ENCODE measurements around the gene HLA-DPB1.
"Not testable (repeated sequence)": the region's sequence is repeated elsewhere in the genome, so short reads cannot be mapped to it uniquely, and the experiment has no call there.

HLA-DPB1 gene

DNA sequence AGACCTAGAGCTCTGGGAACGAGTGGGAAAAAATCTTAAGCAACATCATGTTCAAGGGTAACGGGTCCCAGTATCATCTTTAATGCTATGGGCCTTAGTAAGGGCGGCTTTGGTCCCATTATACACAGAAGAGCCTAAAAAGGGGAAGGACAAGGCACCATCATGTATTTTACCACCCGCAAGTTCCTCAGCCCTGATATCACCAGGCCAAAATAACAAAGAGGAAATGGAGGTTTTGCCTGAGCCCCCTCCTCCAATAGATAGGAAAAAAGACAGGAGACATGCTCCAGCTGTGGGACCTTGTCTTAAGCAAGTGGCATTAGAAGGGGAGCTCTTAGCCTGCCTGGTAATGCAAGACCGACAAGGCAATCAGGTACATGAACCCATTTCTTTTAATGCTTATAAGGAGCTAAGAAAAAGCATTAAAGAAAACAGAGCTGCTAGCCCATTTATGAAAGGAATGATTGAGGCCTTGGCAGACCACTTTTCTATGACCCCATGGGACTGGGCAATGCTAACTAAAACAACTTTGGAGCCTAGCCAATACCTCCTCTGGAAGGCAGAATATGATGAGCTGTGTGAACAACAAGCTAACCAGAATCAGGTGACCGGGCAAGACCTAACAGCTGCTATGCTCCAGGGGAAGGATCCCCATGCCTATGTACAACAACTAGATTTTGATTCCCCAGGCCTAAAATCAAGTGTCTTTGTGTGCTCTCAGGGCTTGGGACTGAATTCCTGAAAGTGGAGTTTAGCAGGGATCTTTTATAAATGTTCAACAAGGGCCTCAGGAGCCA, 25.6 kb upstream of the HLA-DPB1 start:
- no peak overlapping the region for H3K27ac ChIP-seq
- no peak overlapping the region for H3K4me3 ChIP-seq
- TF ChIP-seq EZH2 (IDR thresholded peaks at IDR 0.05) (no peak), FOXP2 (optimal IDR thresholded peaks at IDR 0.05; ENCODE audit: control extremely low read depth, extremely low read length, insufficient read depth) (no peak), POLR2AphosphoS5 (IDR thresholded peaks at IDR 0.05; ENCODE audit: borderline replicate concordance, low read depth, low read length) (no peak)
- no peak overlapping the region for H3K9ac ChIP-seq (ENCODE audit: insufficient read length)
- no peak for DNase-seq (ENCODE audit: low read depth, low spot score)
- H3K9me3 ChIP-seq (ENCODE audit: low read depth, low read length): no peaks in the 10 kb centered on the region
- H3K36me3 ChIP-seq (ENCODE audit: insufficient read depth, low read length): no peaks in the 10 kb centered on the region

DNA sequence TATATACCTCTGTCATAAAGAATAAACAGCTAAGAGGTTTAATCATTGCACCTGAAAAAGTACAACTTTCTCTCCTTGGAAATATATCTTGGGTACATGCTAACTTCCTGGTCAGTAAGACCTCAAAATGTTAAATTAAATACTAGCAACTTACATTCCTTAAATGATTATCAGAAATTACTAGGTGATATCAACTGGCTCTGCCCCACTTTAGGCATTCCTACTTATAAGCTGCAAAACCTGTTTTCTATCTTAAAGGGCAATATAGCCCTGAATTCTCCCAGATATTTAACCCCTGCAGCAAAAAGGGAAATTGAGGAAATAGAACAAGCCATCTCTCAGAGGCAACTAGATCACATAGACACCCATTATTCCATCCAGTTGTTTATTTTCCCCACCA, 23.2 kb upstream of the HLA-DPB1 start:
- TF ChIP-seq EZH2 (IDR thresholded peaks at IDR 0.05) (no peak), FOXP2 (optimal IDR thresholded peaks at IDR 0.05; ENCODE audit: control extremely low read depth, extremely low read length, insufficient read depth) (no peak), POLR2AphosphoS5 (IDR thresholded peaks at IDR 0.05; ENCODE audit: borderline replicate concordance, low read depth, low read length) (no peak)
- H3K9me3 ChIP-seq (ENCODE audit: low read depth, low read length): no peaks in the 10 kb centered on the region
- no peak for DNase-seq (ENCODE audit: low read depth, low spot score)
- H3K36me3 ChIP-seq (ENCODE audit: insufficient read depth, low read length): no peaks in the 10 kb centered on the region
- no peak overlapping the region for H3K9ac ChIP-seq (ENCODE audit: insufficient read length)
- no peak overlapping the region for H3K4me3 ChIP-seq
- H3K27ac ChIP-seq: no peak overlapping the region

DNA sequence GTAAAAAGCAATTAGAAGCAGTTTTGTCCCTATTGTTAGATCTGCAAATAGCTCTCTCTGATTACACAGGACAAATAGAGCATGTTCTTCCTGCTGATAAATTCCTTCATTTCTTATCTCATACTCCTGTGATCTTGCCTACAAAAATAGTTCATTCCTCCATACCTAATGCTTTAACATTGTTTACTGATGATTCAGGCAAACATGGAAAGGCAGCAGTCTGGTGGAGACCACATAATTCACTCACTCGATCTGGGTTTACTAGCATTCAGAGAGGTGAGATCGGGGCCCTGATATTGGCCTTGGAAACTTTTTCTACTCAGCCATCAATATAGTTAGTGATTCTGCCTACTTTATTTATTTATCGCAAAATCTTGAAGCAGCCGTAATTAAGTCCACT, 22.6 kb upstream of the HLA-DPB1 start:
- no peak for TF ChIP-seq FOXP2 (optimal IDR thresholded peaks at IDR 0.05; ENCODE audit: control extremely low read depth, extremely low read length, insufficient read depth)
- TF ChIP-seq POLR2AphosphoS5 (IDR thresholded peaks at IDR 0.05; ENCODE audit: borderline replicate concordance, low read depth, low read length): no peak
- no peak for TF ChIP-seq EZH2 (IDR thresholded peaks at IDR 0.05)
- H3K36me3 ChIP-seq (ENCODE audit: insufficient read depth, low read length): no peaks in the 10 kb centered on the region
- DNase-seq (ENCODE audit: low read depth, low spot score): no peak
- H3K27ac ChIP-seq: no peak overlapping the region
- H3K9ac ChIP-seq (ENCODE audit: insufficient read length): no peak overlapping the region
- H3K9me3 ChIP-seq (ENCODE audit: low read depth, low read length): no peaks in the 10 kb centered on the region
- no peak overlapping the region for H3K4me3 ChIP-seq

DNA sequence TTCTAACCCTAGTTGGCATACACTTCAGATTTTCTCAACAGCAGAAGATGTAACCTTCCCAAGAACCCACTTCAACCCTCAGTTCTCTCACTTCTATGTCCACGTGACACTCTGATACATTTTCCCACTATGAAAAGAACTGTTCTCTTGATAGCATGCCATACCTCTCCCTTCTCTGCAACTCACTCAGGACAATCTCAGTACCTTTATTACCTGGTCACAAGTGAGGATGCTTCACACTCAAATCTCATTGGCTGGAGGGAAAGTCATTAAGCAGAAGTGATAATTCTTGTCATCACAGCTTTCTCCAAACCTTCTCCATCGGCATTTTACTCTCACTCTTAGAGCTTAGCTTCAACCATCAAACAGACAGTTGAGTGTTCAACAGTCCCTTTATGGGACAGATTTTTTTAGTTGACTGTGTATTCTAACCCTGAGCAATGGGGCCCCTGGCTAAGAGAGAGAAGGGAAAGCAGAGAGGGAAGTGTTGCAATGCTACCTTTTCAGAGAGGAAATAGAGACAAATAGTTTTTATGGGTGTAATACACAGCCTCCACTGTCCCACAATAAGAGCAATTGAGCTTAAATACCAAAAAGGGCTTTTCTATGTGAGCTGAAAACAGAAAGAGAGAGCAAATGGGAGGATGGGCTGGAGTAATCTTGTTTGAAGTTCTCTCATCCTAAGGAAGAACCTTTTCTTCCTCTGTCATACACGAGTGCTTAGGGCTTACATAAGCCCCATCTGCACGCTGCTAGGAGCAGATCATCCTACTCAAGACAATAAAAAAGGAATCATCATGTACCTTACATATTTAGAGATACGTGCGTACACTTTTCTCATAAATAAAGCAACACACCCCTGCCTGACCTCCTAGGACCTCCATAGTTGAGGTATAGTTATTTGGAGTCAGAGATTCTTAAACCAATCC, 18.3 kb upstream of the HLA-DPB1 start:
- no peak for DNase-seq (ENCODE audit: low read depth, low spot score)
- TF ChIP-seq FOXP2 (optimal IDR thresholded peaks at IDR 0.05; ENCODE audit: control extremely low read depth, extremely low read length, insufficient read depth) (no peak), POLR2AphosphoS5 (IDR thresholded peaks at IDR 0.05; ENCODE audit: borderline replicate concordance, low read depth, low read length) (no peak), EZH2 (IDR thresholded peaks at IDR 0.05) (no peak)

DNA sequence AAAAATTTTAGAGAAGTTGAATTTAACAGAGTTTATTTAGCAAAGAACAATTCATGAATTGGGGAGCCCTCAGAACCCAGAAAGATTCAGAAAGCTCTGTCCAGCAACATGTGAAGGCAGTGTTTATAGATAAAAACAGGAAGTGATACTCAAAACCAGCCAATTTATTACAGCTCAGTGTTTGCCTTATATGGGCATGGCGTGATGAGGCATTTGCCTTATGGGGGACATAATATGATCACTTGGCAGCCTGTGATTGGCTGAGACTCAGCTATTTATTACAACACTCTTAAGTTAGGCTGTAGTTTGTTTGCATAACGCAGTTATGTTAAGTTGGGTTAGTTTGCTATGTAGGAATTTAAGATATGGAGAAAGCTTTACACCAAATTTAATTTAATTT, 13.8 kb upstream of the HLA-DPB1 start:
- H3K36me3 ChIP-seq (ENCODE audit: insufficient read depth, low read length): no peaks in the 10 kb centered on the region
- no peaks in the 10 kb centered on the region for H3K9me3 ChIP-seq (ENCODE audit: low read depth, low read length)
- DNase-seq (ENCODE audit: low read depth, low spot score): no peak
- no peak for TF ChIP-seq EZH2 (IDR thresholded peaks at IDR 0.05)
- TF ChIP-seq POLR2AphosphoS5 (IDR thresholded peaks at IDR 0.05; ENCODE audit: borderline replicate concordance, low read depth, low read length): no peak
- no peak for TF ChIP-seq FOXP2 (optimal IDR thresholded peaks at IDR 0.05; ENCODE audit: control extremely low read depth, extremely low read length, insufficient read depth)
- no peak overlapping the region for H3K27ac ChIP-seq
- no peak overlapping the region for H3K4me3 ChIP-seq
- no peak overlapping the region for H3K9ac ChIP-seq (ENCODE audit: insufficient read length)

More for the DNA sequence above, 18.3 kb upstream of the HLA-DPB1 start:
- H3K36me3 ChIP-seq (ENCODE audit: insufficient read depth, low read length): no peaks in the 10 kb centered on the region
- H3K9me3 ChIP-seq (ENCODE audit: low read depth, low read length): no peaks in the 10 kb centered on the region
- no peak overlapping the region for H3K9ac ChIP-seq (ENCODE audit: insufficient read length)
- no peak overlapping the region for H3K4me3 ChIP-seq
- H3K27ac ChIP-seq: no peak overlapping the region

DNA sequence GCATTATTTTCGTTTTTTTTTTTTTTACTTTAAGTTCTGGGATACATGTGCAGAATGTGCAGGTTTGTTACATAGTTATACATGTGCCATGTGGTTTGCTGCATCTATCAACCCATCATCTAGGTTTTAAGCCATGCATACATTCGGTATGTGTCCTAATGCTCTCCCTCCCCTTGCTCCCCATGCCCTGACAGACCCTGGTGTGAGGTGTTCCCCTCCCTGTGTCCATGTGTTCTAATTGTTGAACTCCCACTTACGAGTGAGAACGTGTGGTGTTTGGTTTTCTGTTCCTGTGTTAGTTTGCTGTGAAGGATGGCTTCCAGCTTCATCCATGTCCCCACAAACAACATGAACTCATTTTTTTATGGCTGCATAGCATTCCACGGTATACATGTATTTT, 12.4 kb upstream of the HLA-DPB1 start:
- DNase-seq (ENCODE audit: low read depth, low spot score): not testable (repeated sequence)

DNA sequence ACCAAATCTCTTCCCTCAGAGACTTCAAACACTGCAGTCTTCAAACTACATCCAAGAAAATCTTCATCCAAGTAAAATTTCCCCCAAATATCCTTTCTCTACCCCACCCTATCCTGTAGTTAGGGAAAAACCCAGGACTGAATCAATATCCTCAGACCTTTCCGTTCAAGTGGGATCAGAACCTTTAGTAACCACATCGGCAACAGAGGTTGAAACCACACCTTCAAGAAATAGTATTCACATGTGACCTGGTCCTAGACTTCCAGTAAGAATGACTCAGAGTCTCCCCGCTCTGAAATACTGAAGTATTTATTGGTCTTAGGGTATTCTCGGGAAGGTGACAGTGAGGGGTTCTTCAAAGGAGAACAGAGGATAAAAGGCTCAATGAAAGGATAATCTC, 11.1 kb upstream of the HLA-DPB1 start:
- H3K4me3 ChIP-seq: no peak overlapping the region
- no peak overlapping the region for H3K27ac ChIP-seq
- H3K9ac ChIP-seq (ENCODE audit: insufficient read length): no peak overlapping the region
- DNase-seq (ENCODE audit: low read depth, low spot score): no peak
- H3K36me3 ChIP-seq (ENCODE audit: insufficient read depth, low read length): no peaks in the 10 kb centered on the region
- no peaks in the 10 kb centered on the region for H3K9me3 ChIP-seq (ENCODE audit: low read depth, low read length)
- TF ChIP-seq FOXP2 (optimal IDR thresholded peaks at IDR 0.05; ENCODE audit: control extremely low read depth, extremely low read length, insufficient read depth): no peak
- no peak for TF ChIP-seq POLR2AphosphoS5 (IDR thresholded peaks at IDR 0.05; ENCODE audit: borderline replicate concordance, low read depth, low read length)
- no peak for TF ChIP-seq EZH2 (IDR thresholded peaks at IDR 0.05)

More for the DNA sequence above, 12.4 kb upstream of the HLA-DPB1 start:
- H3K9me3 ChIP-seq (ENCODE audit: low read depth, low read length); H3K4me3 ChIP-seq; H3K36me3 ChIP-seq (ENCODE audit: insufficient read depth, low read length); H3K27ac ChIP-seq; H3K9ac ChIP-seq (ENCODE audit: insufficient read length): not testable (repeated sequence)

DNA sequence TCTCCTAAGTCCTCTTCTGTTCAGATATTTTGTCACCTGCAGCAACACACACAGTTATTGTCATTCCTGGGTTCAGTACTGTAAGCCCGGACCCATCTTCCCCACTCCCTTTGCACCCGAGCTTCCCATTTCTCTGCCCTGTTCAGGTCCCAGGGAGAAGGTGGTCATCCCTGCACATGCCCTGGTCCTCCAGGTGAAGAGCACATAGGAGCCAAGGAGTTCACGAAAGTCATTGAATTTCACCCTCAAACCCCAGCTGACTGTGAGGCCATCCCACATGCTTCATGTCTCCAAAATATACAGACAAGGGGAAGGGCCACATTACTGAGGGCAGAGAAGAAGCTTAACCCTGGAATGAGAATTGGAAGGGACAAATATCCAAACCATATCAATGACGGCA, 10.5 kb upstream of the HLA-DPB1 start:
- DNase-seq (ENCODE audit: low read depth, low spot score): no peak
- Histone ChIP-seq H3K36me3 (ENCODE audit: insufficient read depth, low read length) (no peaks in the 10 kb centered on the region), H3K9ac (ENCODE audit: insufficient read length) (no peak overlapping the region), H3K27ac (no peak overlapping the region), H3K9me3 (ENCODE audit: low read depth, low read length) (no peaks in the 10 kb centered on the region), H3K4me3 (no peak overlapping the region)
- TF ChIP-seq FOXP2 (optimal IDR thresholded peaks at IDR 0.05; ENCODE audit: control extremely low read depth, extremely low read length, insufficient read depth) (no peak), EZH2 (IDR thresholded peaks at IDR 0.05) (no peak), POLR2AphosphoS5 (IDR thresholded peaks at IDR 0.05; ENCODE audit: borderline replicate concordance, low read depth, low read length) (no peak)

Data from SK-N-MC (cell line).